ENCODE results near the gene SETDB1. TPM values are rescaled to one million over a fixed set of nuclear protein-coding genes. Genes with fewer than 3 reads are reported as not detected.

SETDB1 gene
- total RNA-seq, 4 donors from 2014 or later: 20.5 to 39.5 (median 25.3) TPM

GRCh38 chr1:150966011-150966410 is 39.8 kb downstream of the SETDB1 start:
- WGBS, 2 donors: 62 to 66% methylated on average over 6 of the region's 6 CpGs
- peaks cover 10 to 17% (median 10%) of the 10 kb centered on the region in 3 donors for H3K4me1 ChIP-seq
- TF ChIP-seq CTCF (IDR thresholded peaks at IDR 0.05): no peak
- TF ChIP-seq POLR2A (IDR thresholded peaks at IDR 0.05): no peak
- H3K27ac ChIP-seq: no peak overlapping the region
- no peak for DNase-seq
- H3K9me3 ChIP-seq: no peaks in the 10 kb centered on the region
- intact Hi-C loops (cut with DNase I): no loop called here
- peaks cover 40 to 79% (median 52%) of the 10 kb centered on the region in 3 donors for H3K36me3 ChIP-seq
- H3K4me3 ChIP-seq: no peak overlapping the region
- H3K27me3 ChIP-seq: no peaks in the 10 kb centered on the region

- 93 to 100% methylated on average over 2 to 8 of the region's 13 CpGs for WGBS, 2 donors
- DNase-seq: no peak
- intact Hi-C loops (cut with DNase I): no loop called here
- no peaks in the 10 kb centered on the region for H3K27me3 ChIP-seq
- TF ChIP-seq POLR2A (IDR thresholded peaks at IDR 0.05): no peak
- no peak for TF ChIP-seq CTCF (IDR thresholded peaks at IDR 0.05)
- H3K27ac ChIP-seq: no peak overlapping the region
- peaks cover 25 to 36% (median 29%) of the 10 kb centered on the region in 3 donors for H3K4me1 ChIP-seq
- no peak overlapping the region for H3K4me3 ChIP-seq
- peaks cover 34 to 60% (median 52%) of the 10 kb centered on the region in 3 donors for H3K36me3 ChIP-seq
- H3K9me3 ChIP-seq: no peaks in the 10 kb centered on the region
Observed at GRCh38 chr1:150967936-150968335, 41.8 kb downstream of the SETDB1 start.

- peaks cover 27 to 41% (median 34%) of the 10 kb centered on the region in 3 donors for H3K4me1 ChIP-seq
- TF ChIP-seq POLR2A (IDR thresholded peaks at IDR 0.05) (no peak), CTCF (IDR thresholded peaks at IDR 0.05) (no peak)
- H3K36me3 ChIP-seq: peaks cover 34 to 55% (median 47%) of the 10 kb centered on the region in 3 donors
- H3K4me3 ChIP-seq: no peak overlapping the region
- no peak overlapping the region for H3K27ac ChIP-seq
- H3K27me3 ChIP-seq: no peaks in the 10 kb centered on the region
- WGBS, 2 donors: 92 to 100% methylated on average over 3 of the region's 4 CpGs
- no peak for DNase-seq
- no peaks in the 10 kb centered on the region for H3K9me3 ChIP-seq
- intact Hi-C loops (cut with DNase I): no loop called here
Observed at GRCh38 chr1:150968491-150968890, 42.3 kb downstream of the SETDB1 start.

- Histone ChIP-seq H3K4me3 (no peak overlapping the region), H3K4me1 (peaks cover 27 to 47% (median 36%) of the 10 kb centered on the region in 3 donors), H3K27ac (no peak overlapping the region), H3K36me3 (peaks cover 34 to 43% (median 36%) of the 10 kb centered on the region in 3 donors), H3K9me3 (no peaks in the 10 kb centered on the region), H3K27me3 (no peaks in the 10 kb centered on the region)
- TF ChIP-seq POLR2A (IDR thresholded peaks at IDR 0.05) (no peak), CTCF (IDR thresholded peaks at IDR 0.05) (no peak)
- DNase-seq: no peak
- 89 to 100% methylated on average over 1 to 2 of the region's 3 CpGs for WGBS, 2 donors
- intact Hi-C loops (cut with DNase I): no loop called here
Observed at GRCh38 chr1:150969626-150970025, 43.5 kb downstream of the SETDB1 start.

GRCh38 chr1:150970808-150971582 is 44.8 kb downstream of the SETDB1 start:
- H3K4me1 ChIP-seq: peaks cover 27 to 56% (median 40%) of the 10 kb centered on the region in 3 donors

More at GRCh38 chr1:150970808-150971582, 44.8 kb downstream of the SETDB1 start:
- Histone ChIP-seq H3K9me3 (no peaks in the 10 kb centered on the region), H3K27me3 (no peaks in the 10 kb centered on the region), H3K4me3 (peak overlapping the region in 2 of 4 donors; percentile 83 to 88), H3K36me3 (peaks cover 24 to 30% (median 27%) of the 10 kb centered on the region in 3 donors), H3K27ac (peak overlapping the region in 3 of 4 donors; percentile 91 to 96 (median 96))
- no peak for DNase-seq
- TF ChIP-seq CTCF (IDR thresholded peaks at IDR 0.05) (no peak), POLR2A (IDR thresholded peaks at IDR 0.05) (peak in 1 of 4 donors; percentile 17)
- intact Hi-C loops (cut with DNase I): no loop called here
- 58 to 68% methylated on average over 8 to 10 of the region's 11 CpGs for WGBS, 2 donors
